ENCODE measurements around the gene AP1M1.

DNA sequence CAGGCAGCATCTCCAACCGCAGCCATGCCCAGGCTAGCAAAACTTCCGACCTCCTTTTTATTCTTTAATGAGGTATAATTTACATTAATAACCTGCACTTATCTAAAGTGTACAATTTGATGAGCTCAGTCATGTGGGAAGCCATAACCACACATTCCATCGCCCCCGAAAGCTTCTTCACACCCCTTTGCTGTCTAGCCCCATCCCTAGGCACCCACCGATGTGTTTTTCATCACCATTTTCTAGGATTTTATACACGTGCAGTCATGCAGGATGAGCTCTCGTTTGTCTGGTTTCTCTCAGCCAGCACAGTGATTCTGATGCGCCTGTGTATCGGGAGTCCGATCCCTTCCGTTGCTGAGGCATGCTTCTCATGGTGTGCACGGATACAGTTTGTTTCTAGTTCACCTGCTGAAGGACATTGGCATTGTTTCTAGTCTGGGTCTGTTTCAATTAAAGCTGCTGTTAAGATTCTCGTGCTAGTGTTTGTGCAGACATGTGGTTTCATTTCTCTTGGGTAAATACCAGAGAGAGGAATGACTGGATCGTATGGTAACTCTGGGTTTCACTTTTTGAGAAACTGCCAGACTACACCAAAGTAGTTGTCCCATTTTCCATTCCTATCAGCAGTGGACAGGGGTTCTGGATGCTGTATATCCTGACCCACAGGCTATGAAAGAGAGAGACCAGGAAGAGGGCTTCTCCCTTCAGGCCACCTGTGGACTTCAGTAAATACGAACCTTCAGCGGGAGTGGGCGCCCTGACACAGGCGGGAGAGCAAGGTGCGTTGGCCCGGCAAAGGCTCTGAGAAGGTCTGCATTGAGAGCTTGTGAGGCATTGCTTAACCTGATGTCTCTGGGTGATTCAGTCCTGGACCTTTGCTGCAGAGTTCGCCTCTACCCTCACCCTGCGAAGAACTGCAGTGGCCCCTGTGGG is 4.9 kb downstream of the AP1M1 start:
- TF ChIP-seq, protein P1, sequence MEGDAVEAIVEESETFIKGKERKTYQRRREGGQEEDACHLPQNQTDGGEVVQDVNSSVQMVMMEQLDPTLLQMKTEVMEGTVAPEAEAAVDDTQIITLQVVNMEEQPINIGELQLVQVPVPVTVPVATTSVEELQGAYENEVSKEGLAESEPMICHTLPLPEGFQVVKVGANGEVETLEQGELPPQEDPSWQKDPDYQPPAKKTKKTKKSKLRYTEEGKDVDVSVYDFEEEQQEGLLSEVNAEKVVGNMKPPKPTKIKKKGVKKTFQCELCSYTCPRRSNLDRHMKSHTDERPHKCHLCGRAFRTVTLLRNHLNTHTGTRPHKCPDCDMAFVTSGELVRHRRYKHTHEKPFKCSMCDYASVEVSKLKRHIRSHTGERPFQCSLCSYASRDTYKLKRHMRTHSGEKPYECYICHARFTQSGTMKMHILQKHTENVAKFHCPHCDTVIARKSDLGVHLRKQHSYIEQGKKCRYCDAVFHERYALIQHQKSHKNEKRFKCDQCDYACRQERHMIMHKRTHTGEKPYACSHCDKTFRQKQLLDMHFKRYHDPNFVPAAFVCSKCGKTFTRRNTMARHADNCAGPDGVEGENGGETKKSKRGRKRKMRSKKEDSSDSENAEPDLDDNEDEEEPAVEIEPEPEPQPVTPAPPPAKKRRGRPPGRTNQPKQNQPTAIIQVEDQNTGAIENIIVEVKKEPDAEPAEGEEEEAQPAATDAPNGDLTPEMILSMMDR (conservative IDR thresholded peaks at IDR 0.05; ENCODE audit: low read depth, low read length), result no peak
- TF ChIP-seq POLR2A (IDR thresholded peaks at IDR 0.05; ENCODE audit: low read depth, low read length) (no peak), CHD1 (IDR thresholded peaks at IDR 0.05; ENCODE audit: low read depth, low read length) (no peak), FOS (IDR thresholded peaks at IDR 0.05; ENCODE audit: low read depth, low read length) (no peak), RFX5 (IDR thresholded peaks at IDR 0.05; ENCODE audit: low read depth, low read length) (no peak), RAD21 (IDR thresholded peaks at IDR 0.05; ENCODE audit: low read length) (no peak), RCOR1 (IDR thresholded peaks at IDR 0.05; ENCODE audit: insufficient replicate concordance, low read length) (no peak), NFE2L2 (IDR thresholded peaks at IDR 0.05; ENCODE audit: low read depth, low read length) (no peak), SMC3 (IDR thresholded peaks at IDR 0.05; ENCODE audit: low read depth, low read length) (no peak), MAZ (IDR thresholded peaks at IDR 0.05; ENCODE audit: borderline replicate concordance, low read depth, low read length) (no peak), BHLHE40 (IDR thresholded peaks at IDR 0.05; ENCODE audit: low read depth, low read length) (no peak)

All from IMR-90 (cell line).